Endothelial cell of umbilical vein (primary cell): ENCODE results near the gene KIF26B. TPM values are rescaled to one million over a fixed set of nuclear protein-coding genes. Genes with fewer than 3 reads are reported as not detected.
"Not testable (repeated sequence)": the region's sequence is repeated elsewhere in the genome, so short reads cannot be mapped to it uniquely, and the experiment has no call there.

Source experiments
- BruUV-seq: library from RNA; stranded (reverse); fragments of 400-500 nt; replicated peaks from 2 replicates; lab custom pipeline; 2021; lab: Mats Ljungman, UMichigan
- CTCF ChIA-PET: fragments of 300-600, 350-600 bp; sonication (Branson Sonifier 250); formaldehyde crosslinking; loops from one replicate; lab custom pipeline; 2021; ENCODE audit warnings: antibody characterized with exemption, inconsistent platforms; lab: Charles Lee
- POLR2A ChIA-PET: fragments of 300-600, 350-600 bp; sonication (Branson Sonifier 250); formaldehyde crosslinking; loops from one replicate; lab custom pipeline; 2021; ENCODE audit warnings: antibody characterized with exemption, inconsistent platforms; lab: Charles Lee
- DNase-seq: peaks from one replicate; pipeline ENCODE4 v3.0.0-alpha.2; 2011; ENCODE audit warnings: low read depth, low spot score
- FAIRE-seq: peaks from 2 replicates; lab custom pipeline; 2011; peaks lifted over from hg19 to GRCh38; lab: Jason Lieb, UNC
- H2AFZ ChIP-seq: 2 replicates; pipeline ENCODE4 v1.6.0; 2012; ENCODE audit warnings: low read depth, low read length, control low read depth, inconsistent platforms
- H3K27ac ChIP-seq: 2 replicates; pipeline ENCODE4 v1.5.1; 2011; ENCODE audit warnings: low read depth, mild to moderate bottlenecking, control low read depth, low read length, moderate library complexity; ENCODE audit not compliant: insufficient read depth
- H3K27me3 ChIP-seq, 2 experiments: 2 replicates each; pipeline versions ENCODE4 v1.6.0 to v1.6.1; 2011; ENCODE audit warnings: low read length in 2 of 2, mixed read lengths in 1 of 2; ENCODE audit not compliant: control insufficient read depth in 2 of 2, insufficient read depth in 2 of 2
- H3K36me3 ChIP-seq, 2 experiments: 2 replicates in 1 of 2; 3 replicates in 1 of 2; pipeline ENCODE4 v1.5.1; 2011; ENCODE audit warnings: low read length in 2 of 2, mild to moderate bottlenecking in 1 of 2, moderate library complexity in 1 of 2; ENCODE audit not compliant: control insufficient read depth in 2 of 2, insufficient read depth in 2 of 2; ENCODE audit errors: extremely low read depth in 1 of 2
- H3K4me1 ChIP-seq: 3 replicates; pipeline ENCODE4 v1.5.1; 2011; ENCODE audit warnings: mild to moderate bottlenecking, low read length; ENCODE audit not compliant: control insufficient read depth, insufficient read depth; ENCODE audit errors: extremely low read depth
- H3K4me2 ChIP-seq: 2 replicates; pipeline ENCODE4 v1.6.1; 2011; ENCODE audit warnings: low read length, control low read depth, mixed read lengths; ENCODE audit not compliant: insufficient read depth
- H3K4me3 ChIP-seq, 3 experiments: fragments of 200-600 bp in 1 of 3; sonication (generic), shearing (Covaris generic) in 1 of 3; replicated peaks in 1 of 3; 2 replicates each; pipeline ENCODE4 v1.5.1; 2011 to 2016; ENCODE audit warnings: control low read depth in 3 of 3, low read length in 3 of 3, mild to moderate bottlenecking in 2 of 3, inconsistent platforms in 1 of 3, low read depth in 1 of 3, moderate library complexity in 1 of 3; ENCODE audit not compliant: insufficient read depth in 1 of 3
- H3K79me2 ChIP-seq: 2 replicates; pipeline ENCODE4 v1.6.0; 2012; ENCODE audit warnings: low read length, inconsistent platforms; ENCODE audit not compliant: control insufficient read depth, insufficient read depth
- H3K9ac ChIP-seq: replicated peaks from 2 replicates; pipeline ENCODE3; 2011; ENCODE audit warnings: low read length, control low read depth; ENCODE audit not compliant: insufficient read depth; ENCODE audit errors: extremely low read depth
- H3K9me1 ChIP-seq: replicated peaks from 3 replicates; pipeline ENCODE4 v1.6.0; 2011; ENCODE audit warnings: mild to moderate bottlenecking, low read length; ENCODE audit not compliant: control insufficient read depth, insufficient read depth; ENCODE audit errors: extremely low read depth
- H3K9me3 ChIP-seq: replicated peaks from 2 replicates; pipeline ENCODE4 v1.5.1; 2012; ENCODE audit warnings: low read length, inconsistent platforms; ENCODE audit not compliant: control insufficient read depth, insufficient read depth
- H4K20me1 ChIP-seq: replicated peaks from 2 replicates; pipeline ENCODE3; 2011; ENCODE audit warnings: mild to moderate bottlenecking, low read length; ENCODE audit not compliant: control insufficient read depth, insufficient read depth; ENCODE audit errors: extremely low read depth
- EZH2 ChIP-seq: IDR thresholded peaks from 2 replicates; pipeline ENCODE4 v1.6.1; 2012; ENCODE audit warnings: borderline replicate concordance, low read depth, mild to moderate bottlenecking, moderate library complexity, low read length, inconsistent platforms; ENCODE audit not compliant: severe bottlenecking
- FOS ChIP-seq: IDR thresholded peaks from 2 replicates; pipeline ENCODE4 v1.6.1; 2011; ENCODE audit warnings: mild to moderate bottlenecking, low read length, moderate library complexity, borderline replicate concordance; ENCODE audit not compliant: insufficient read depth
- GATA2 ChIP-seq: IDR thresholded peaks from 2 replicates; pipeline ENCODE4 v1.7.0; 2011; ENCODE audit warnings: low read depth, mild to moderate bottlenecking, moderate library complexity, mixed read lengths, low read length; ENCODE audit not compliant: insufficient read length, insufficient read depth
- JUN ChIP-seq: IDR thresholded peaks from 2 replicates; pipeline ENCODE4 v1.6.1; 2011; ENCODE audit warnings: borderline replicate concordance, low read depth; ENCODE audit not compliant: insufficient read length, insufficient read depth
- MYC ChIP-seq: IDR thresholded peaks from one replicate; pipeline ENCODE4 v1.6.1; 2011; ENCODE audit warnings: mild to moderate bottlenecking, low read depth, low read length
- POLR2A ChIP-seq: IDR thresholded peaks from 2 replicates; pipeline ENCODE4 v1.6.1; 2012; ENCODE audit warnings: low read depth, mild to moderate bottlenecking, control low read depth, low read length
- POLR2AphosphoS5 ChIP-seq: IDR thresholded peaks from 2 replicates; pipeline ENCODE4 v1.6.1; 2012; ENCODE audit warnings: low read depth, mild to moderate bottlenecking, control low read depth, low read length, moderate library complexity; ENCODE audit not compliant: insufficient read depth
- dilution Hi-C: fragments of 300-500 bp; cut with MboI; formaldehyde crosslinking; loops from one replicate; pipeline ENCODE4 v1.15.0; 2019; ENCODE audit warnings: low sequenced_read_pairs; ENCODE audit not compliant: extremely low pct_ligation_motif_present
- intact Hi-C: fragments of 100-400 bp; cut with micrococcal nuclease; formaldehyde crosslinking; loops from one replicate; pipeline ENCODE4 v1.10.0; 2022
- polyA plus RNA-seq, 4 experiments: library from polyadenylated mRNA; depleted of rRNA in 3 of 4; stranded (reverse) in 3 of 4; unstranded in 1 of 4; fragments of >200 nt; gene quantifications; 2 replicates each; pipeline versions ENCODE4 v1.2.1 to v1.2.3, GENCODE V29; 2011 to 2012; ENCODE audit warnings: missing spikeins in 1 of 4
- total RNA-seq: library from RNA; stranded (reverse); gene quantifications from 2 replicates; pipeline ENCODE4 v1.2.3, GENCODE V29; 2021
- TF ChIP-seq, protein P1 (sequence below), 2 donors: IDR thresholded peaks; 1 replicate in 1 of 2; 2 replicates in 1 of 2; pipeline ENCODE4 v1.5.1; 2011; ENCODE audit warnings: low read length in 2 of 2, mild to moderate bottlenecking in 2 of 2, moderate library complexity in 2 of 2, control low read depth in 1 of 2, inconsistent platforms in 1 of 2, low read depth in 1 of 2; ENCODE audit not compliant: insufficient read depth in 1 of 2; ENCODE audit errors: extremely low read depth in 1 of 2
- TF ChIP-seq, protein P2 (sequence below): IDR thresholded peaks from 2 replicates; pipeline ENCODE4 v1.6.1; 2011; ENCODE audit not compliant: insufficient read depth, insufficient read length

KIF26B gene
- total and polyA plus RNA-seq, 2 donors (not counting 3 experiments of a cell fraction or from before 2014, with no cell fraction given) = 0.04 to 0.49 TPM

GRCh38 chr1:245322673-245323072 is 167.9 kb downstream of the KIF26B start:
- POLR2A ChIA-PET = no interaction called here
- TF ChIP-seq, protein P1, sequence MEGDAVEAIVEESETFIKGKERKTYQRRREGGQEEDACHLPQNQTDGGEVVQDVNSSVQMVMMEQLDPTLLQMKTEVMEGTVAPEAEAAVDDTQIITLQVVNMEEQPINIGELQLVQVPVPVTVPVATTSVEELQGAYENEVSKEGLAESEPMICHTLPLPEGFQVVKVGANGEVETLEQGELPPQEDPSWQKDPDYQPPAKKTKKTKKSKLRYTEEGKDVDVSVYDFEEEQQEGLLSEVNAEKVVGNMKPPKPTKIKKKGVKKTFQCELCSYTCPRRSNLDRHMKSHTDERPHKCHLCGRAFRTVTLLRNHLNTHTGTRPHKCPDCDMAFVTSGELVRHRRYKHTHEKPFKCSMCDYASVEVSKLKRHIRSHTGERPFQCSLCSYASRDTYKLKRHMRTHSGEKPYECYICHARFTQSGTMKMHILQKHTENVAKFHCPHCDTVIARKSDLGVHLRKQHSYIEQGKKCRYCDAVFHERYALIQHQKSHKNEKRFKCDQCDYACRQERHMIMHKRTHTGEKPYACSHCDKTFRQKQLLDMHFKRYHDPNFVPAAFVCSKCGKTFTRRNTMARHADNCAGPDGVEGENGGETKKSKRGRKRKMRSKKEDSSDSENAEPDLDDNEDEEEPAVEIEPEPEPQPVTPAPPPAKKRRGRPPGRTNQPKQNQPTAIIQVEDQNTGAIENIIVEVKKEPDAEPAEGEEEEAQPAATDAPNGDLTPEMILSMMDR (IDR thresholded peaks at IDR 0.05; ENCODE audit: extremely low read depth in 1 of 2, insufficient read depth in 1 of 2, low read depth in 1 of 2, low read length in 2 of 2) = no peak
- TF ChIP-seq MYC (no peak), JUN (no peak), EZH2 (no peak), GATA2 (no peak), FOS (no peak), POLR2AphosphoS5 (no peak), POLR2A (no peak)
- TF ChIP-seq, protein P2, sequence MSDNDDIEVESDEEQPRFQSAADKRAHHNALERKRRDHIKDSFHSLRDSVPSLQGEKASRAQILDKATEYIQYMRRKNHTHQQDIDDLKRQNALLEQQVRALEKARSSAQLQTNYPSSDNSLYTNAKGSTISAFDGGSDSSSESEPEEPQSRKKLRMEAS = no peak
- Histone ChIP-seq H3K27ac (no peak overlapping the region), H3K9me3 (no peaks in the 10 kb centered on the region), H3K27me3 (no peaks in the 10 kb centered on the region), H3K4me1 (no peaks in the 10 kb centered on the region), H3K4me2 (no peak overlapping the region), H3K36me3 (no peaks in the 10 kb centered on the region), H3K9me1 (no peaks in the 10 kb centered on the region), H3K79me2 (no peaks in the 10 kb centered on the region), H3K4me3 (no peak overlapping the region), H4K20me1 (no peaks in the 10 kb centered on the region), H3K9ac (no peak overlapping the region), H2AFZ (no peak overlapping the region)
- FAIRE-seq (no peak), DNase-seq (no peak)
- dilution Hi-C loops = no loop called here
- BruUV-seq = no TSS peak
- CTCF ChIA-PET = no interaction called here
- intact Hi-C loops = no loop called here

DNA sequence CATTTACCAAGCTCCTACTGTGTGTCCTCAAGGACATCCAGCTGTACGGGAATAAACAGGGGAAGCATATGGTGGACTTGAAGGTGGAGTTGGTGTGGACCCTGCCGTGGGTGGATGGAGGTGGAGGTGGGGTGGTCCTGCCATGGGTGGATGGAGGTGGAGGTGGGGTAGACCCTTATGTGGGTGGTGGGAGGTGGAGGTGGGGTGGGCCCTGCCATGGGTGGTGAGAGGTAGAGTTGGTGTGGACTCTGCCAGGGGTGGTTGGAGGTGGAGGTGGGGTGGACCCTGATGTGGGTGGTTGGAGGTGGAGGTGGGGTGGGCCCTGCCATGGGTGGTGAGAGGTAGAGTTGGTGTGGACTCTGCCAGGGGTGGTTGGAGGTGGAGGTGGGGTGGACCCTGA is 169.0 kb downstream of the KIF26B start:
- H3K4me1 ChIP-seq, H3K9me1 ChIP-seq, H4K20me1 ChIP-seq, H3K4me2 ChIP-seq, dilution Hi-C loops, POLR2A ChIA-PET, FAIRE-seq, intact Hi-C loops, H3K79me2 ChIP-seq, H3K27ac ChIP-seq, BruUV-seq, H3K36me3 ChIP-seq, H3K27me3 ChIP-seq, DNase-seq, H3K4me3 ChIP-seq, H3K9ac ChIP-seq, H2AFZ ChIP-seq, H3K9me3 ChIP-seq, CTCF ChIA-PET: not testable (repeated sequence)
